GM21528 (cell line): ENCODE data around the gene DTNBP1.

ENCODE experiments used
- ATAC-seq: cut with Tn5 transposase; IDR thresholded peaks from one replicate; pipeline ENCODE4 v1.9.1; 2021; ENCODE audit warnings: mild to moderate bottlenecking, moderate library complexity; ENCODE audit not compliant: unreplicated experiment, low FRiP score

Gene DTNBP1

DNA sequence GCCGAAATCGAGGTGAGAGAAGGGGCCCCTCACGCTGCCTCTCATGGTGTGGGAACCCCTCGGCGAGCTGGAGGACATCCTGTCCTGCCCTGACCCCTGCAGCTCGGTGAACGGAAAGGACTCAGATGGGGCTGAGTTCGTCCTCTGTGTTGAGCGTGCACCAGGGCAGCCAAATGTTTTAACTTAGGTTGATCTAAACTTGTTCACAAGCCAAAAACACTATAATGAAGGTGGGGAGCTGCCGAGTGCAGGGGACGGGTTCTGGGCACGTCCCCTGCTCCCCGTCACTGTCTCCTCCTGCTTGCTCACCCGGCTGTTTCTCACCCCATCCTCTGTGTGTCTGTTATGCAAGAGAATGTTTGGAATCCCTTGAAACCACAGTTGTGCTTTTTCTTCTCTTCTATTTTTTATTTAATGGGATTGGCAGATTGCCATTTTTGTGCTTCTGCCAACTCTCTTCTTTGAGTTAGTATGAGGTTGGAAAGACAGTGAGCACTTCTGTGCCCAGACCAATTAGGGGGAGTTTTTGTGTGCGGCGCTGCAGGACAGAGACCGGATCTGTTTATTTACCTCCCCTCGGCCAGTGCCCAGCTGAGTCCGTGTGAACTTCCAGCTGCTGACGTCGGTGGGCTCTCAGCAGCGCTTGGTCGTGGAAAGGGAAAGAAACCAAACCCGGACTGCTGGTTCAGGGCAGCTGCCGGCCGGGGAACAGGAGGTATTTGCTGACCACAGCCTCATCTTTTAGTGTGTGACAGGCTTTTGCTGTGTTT lies 158.1 kb downstream of the DTNBP1 start:
- ATAC-seq = no peak

DNA sequence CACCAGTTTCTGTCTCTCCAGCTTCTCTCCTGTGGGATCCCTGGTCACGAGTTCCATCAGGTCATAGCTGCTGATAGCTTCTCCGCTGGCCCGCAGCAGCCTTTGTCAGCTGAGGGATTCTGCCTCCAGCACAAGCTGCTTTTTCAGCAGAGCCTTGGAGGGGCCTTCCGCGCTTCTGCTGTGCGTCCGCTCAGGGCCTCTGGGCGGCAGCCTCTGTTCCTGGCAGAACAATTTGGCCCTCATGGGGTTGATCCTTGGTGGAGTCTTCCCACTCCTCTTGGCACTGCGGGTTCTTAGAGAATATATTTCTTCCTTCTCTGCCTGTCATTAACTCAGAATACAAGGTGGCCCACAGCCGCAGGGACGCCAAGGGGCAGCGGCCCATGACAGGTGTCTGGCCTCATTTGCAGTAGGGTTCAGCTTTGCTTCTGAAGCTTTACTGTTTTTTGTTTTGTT lies 158.8 kb downstream of the DTNBP1 start:
- no peak for ATAC-seq

DNA sequence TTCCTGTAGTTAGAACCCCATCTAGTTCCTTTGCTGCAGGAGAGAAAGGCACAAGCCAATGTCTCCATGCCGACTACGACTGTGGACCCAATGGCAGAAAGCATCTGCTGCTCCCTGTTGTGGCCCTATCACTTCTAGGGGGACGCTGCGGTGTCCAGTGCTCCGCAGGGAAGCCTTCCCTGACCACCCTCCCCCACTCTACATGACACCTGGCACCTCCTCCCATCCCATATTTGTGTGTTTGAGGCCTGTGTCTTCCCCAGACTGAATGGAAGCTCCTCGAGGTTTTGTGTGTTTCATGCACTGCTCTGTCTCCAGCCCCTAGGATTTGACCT lies 159.5 kb downstream of the DTNBP1 start:
- no peak for ATAC-seq

DNA sequence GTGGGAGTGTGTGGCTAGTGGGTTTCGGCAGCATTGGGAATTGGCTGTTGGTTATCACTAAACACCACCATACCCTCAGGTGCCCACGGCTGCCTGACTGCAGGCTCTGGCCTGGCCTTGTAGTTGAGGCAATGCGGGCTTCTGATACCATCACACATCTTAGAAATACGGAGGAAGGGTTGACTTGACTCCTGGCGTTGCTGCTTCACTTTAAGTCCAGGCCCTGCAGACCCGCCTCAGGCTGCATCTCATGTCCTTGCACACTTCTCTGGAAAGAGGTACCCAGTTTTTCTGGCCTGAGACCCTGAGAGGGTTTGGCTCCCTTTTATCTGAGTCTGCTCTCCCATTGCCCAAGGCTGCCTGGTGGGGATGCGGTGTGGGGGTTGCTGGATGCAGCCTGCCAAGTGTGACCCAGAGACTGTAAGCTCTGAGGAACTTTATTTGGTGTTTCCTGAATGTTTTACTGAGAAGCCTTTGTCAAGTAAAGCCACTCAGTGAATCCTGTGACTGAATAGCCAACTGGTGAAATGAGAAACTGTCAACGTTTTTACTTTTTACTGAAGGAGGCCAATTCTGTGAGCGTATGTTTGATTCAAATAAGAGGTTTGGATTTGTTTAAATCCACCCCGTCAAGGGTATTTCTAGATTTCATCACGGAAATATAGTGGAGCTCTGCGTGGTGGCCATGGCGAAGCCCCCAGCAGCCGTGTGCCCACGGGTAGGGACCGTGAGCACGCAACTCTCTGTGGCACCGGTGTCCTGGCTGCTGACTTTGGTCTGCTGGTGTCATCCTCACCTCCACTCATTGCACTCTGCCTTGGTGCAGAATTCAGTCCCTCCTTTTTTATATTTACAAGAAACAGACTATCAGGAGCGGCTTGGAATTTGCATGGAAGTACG lies 160.1 kb downstream of the DTNBP1 start:
- no peak for ATAC-seq

DNA sequence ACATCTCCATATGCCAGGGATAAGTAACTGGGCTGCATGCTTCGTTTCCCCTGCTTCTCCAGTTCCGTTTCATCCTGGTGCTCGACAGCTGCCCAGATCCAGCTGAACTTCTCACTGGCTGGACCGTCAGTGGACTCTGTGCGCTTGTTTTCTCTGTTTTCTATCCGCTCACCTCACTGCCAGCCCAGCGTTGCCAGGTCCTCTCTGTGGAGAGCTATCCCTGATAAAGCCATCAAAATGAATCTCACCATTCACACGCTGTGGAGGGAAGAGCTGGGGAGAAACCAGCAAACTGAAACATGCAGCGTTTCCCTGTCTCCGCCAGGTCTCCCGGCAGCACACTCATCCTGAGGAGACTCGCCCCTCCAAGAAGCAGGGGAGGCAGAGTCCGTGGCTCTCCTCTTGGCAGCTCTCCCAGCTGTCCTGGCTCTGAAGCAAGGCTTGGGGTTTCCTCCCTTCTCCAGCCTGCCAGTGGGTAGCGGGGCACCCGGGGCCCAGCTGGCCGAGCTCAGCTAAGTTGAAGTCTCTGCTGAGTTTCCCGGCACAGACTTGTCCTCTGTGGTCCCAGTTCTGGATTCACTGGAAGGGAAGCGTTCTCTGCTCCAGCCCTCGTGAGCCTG lies 160.9 kb downstream of the DTNBP1 start:
- ATAC-seq = no peak

DNA sequence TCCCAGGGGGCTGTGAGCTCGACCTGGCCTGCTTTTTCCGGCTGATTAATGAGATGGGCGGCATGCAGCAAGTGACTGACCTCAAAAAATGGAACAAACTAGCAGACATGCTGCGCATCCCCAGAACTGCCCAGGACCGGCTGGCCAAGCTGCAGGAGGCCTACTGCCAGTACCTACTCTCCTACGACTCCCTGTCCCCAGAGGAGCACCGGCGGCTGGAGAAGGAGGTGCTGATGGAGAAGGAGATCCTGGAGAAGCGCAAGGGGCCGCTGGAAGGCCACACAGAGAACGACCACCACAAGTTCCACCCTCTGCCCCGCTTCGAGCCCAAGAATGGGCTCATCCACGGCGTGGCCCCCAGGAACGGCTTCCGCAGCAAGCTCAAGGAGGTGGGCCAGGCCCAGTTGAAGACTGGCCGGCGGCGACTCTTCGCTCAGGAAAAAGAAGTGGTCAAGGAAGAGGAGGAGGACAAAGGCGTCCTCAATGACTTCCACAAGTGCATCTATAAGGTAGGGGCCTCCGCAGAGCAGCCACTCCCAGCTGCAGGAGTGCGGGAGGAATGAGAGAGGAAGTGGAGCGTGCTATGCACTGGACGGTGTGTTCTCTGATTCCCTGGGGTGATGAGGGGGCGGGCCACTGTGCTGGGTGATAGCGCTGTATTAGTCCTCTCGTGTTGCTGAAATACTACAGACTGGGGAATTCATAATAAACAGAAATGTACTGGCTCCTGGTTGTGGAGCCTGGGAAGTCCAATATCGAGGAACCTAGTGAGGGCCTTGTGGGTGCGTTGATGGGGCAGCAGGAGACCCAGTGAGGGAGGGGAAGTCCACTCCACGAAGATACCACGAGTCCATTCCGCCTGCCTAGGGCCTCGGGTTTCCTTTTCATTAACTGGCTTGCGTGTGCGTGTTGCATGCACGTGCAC lies 161.7 kb downstream of the DTNBP1 start:
- ATAC-seq = no peak

DNA sequence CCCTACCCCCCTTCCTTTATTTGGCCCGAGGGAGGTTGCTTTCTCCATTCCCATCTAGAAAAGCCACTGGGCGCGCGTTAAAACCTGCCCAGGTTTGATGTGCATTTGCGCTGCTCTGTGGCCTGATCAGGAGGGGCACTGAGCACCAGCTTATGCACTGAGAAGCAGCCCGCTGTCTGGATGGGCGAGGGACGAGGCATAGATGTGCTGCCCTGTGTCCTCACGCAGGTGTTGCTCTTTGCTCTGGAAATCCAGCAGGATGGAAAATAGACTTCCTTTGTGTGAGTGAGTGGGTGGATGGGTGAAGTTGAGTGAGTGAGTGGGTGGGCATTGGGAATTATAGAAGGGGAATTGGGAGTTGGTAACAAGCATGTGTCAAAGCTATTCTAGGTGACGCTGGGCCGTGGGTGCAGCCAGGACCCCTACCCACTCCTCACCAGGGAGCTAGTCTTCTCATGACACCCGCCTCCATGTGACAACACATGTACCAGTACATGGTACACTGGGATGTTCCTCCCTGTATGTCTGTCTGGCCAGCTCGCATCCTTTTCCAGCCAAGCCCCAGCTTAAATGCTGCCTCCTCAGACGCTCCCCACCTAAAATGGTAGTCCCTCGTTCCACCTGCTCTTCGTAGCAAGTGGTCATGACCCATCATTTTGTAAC lies 162.6 kb downstream of the DTNBP1 start:
- ATAC-seq = no peak

DNA sequence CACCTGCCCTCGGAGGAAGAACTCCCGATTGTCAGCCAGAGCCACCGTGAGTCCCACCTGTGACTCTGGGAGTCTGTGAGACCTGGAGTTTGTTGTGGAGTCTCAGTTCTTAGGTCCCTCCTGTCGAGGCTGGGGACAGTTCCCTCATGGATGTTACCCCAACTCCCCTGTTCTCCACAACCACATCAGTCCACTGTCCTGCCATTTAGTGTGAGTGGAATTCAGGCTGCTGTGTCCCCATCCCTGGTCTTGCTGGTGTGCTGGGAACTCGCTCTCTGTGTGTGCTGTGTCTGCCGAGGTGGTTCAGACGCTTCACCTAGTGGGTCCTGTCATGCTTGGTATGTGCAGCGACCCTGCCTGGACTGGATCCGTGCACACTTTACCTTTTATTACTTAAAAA lies 163.2 kb downstream of the DTNBP1 start:
- no peak for ATAC-seq

DNA sequence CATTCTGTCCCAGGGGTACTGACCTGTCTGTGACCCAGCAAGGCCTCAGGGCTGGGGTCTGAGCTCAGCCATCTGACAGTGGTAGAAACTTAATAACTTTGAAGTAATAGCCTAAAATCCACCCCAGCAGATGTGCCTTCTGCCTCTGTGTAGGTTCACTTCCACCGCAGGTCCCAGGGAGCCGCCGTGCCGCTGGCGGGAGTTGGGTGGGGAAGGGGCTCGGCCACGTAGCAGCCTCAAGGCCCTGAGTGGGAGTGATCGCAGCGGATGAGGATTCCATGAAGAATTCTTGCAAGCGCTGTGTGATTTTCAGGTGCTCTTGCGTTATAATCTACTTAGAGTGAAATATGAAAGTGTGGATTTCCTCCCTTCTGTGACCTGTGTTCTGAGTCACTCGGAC lies 163.7 kb downstream of the DTNBP1 start:
- no peak for ATAC-seq

DNA sequence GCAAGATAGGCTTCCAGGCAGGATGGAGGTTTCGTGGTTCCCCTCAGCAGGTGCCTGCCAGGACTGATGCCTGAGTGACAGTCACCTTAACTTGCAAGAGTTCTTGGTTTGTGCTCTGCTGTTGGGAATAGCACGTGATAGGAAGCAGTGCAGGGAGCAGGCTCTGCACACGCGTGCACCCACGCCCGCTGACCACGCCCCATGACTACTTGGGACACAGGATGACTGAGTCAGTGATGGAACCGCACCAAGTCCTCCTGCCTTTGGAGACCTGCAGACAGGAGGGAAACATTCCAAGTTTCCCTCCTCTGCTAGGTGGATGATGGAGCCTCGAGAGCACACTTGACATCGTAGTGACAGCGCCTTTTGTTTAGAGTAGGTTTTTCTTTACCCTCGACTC lies 164.2 kb downstream of the DTNBP1 start:
- no peak for ATAC-seq

DNA sequence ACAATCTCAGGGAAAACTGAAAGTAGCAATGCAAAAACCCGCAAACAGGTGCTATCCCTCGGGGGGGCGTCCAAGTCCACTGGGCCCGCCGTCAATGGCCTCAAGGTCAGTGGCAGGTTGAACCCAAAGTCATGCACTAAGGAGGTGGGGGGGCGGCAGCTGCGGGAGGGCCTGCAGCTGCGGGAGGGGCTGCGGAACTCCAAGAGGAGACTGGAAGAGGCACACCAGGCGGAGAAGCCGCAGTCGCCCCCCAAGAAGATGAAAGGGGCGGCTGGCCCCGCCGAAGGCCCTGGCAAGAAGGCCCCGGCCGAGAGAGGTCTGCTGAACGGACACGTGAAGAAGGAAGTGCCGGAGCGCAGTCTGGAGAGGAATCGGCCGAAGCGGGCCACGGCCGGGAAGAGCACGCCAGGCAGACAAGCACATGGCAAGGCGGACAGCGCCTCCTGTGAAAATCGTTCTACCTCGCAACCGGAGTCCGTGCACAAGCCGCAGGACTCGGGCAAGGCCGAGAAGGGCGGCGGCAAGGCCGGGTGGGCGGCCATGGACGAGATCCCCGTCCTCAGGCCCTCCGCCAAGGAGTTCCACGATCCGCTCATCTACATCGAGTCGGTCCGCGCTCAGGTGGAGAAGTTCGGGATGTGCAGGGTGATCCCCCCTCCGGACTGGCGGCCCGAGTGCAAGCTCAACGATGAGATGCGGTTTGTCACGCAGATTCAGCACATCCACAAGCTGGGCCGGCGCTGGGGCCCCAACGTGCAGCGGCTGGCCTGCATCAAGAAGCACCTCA lies 166.3 kb downstream of the DTNBP1 start:
- ATAC-seq = no peak

DNA sequence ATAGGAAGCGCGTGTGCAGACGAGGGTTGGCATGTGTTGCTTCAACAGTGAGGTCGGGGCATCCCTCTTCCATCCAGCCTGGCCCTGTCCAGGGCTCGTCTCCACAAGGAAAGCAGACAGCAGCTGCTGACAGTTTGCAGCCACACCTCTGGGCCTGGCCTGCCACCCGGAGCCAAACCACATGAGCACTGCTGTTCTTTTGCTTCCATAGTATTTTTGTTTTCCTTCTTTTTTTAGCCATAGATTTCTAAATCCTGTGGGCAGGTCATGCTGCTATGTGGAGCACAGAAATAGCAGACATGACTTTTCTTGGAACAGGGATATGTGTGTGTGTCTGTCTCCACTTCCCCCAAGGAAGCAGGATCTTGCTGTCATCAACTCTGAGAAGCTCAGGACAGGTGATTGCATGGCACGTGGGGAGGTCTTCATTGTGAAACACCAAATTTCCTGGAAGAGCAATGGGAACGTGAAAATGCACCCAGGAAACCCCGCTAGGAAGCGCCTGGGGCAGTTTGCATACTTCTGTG lies 167.4 kb downstream of the DTNBP1 start:
- ATAC-seq = no peak

DNA sequence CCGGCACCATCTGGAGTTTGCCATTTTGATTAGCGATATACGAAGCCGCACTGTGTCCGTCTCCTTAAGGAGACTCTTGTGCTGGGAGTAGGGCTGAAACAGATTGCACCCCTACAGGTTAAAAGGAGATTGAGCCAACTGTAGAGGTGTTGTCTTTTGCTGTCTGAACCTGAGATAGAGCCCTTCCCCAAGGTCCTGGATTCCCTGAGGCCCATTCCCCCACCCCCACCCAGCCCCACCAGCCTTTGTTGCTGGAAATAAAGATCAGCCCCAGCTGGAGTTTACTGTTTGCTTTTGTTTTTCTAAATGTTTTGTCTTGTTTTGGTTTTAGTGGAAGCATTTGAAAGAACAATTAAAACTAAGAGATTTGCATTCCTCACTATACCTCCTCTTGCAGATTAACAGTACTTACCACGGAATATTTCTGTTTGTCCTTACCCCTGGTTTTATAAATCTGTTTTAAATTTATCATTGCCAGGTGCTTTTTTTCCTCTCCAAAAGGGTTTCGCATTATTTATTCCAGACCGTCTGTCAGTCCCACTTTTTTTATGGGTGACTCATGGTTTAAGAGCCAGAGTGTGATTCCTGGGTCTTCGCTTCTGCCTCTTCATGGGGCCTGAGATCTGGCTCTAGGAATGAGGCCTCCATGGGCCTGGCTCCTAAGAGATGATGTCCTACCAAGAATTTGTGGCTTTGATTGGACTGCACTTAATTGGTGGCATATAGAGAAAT lies 169.2 kb downstream of the DTNBP1 start:
- ATAC-seq = no peak

DNA sequence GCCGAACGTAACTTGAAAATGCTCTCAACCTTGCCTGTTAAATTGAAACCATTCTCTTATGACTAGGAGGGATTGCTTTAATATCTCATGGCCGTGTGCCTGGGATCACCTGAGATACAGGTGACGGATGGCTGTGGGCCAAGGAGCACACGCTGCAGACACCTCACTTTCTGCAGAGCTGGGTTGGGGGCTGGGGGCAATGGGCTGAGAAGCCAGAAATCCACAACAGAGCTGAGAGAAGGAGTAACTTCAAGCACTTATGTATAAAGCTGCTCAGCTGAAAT lies 170.9 kb downstream of the DTNBP1 start:
- ATAC-seq = no peak

DNA sequence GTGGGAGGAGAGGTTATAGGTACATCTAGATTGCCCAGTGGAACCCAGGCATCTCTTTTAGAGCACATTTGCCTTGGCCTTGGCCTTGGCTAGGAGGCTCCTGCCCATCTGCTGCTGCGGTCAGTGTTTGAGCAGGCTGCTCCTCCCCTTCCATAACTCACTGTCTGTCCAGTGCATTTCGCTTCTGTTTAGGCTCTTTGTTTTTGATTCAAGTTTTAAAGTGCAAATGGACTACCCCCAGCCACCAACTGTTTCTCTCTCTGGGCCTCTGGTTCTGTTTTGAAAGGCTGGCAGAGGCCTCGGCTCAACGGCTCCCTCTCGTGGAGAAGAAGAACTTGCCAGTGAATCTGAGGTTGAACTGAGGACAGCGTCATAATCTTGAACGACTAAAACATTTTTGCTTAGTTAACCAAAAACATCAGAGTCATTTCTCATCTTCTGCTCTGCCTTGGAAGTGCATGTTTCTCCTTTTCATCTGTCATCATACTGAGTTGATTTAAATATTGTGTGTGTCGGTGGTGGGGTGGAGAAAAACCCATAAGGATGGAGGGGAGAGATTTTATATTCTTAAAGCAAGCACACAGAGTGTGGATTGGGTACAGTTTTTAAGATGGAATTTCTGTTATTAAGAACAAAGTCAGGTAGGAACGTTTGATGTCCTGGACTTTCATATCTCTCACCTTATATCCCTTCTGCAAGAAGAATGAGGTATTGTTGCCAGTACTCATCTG lies 171.4 kb downstream of the DTNBP1 start:
- ATAC-seq = no peak

DNA sequence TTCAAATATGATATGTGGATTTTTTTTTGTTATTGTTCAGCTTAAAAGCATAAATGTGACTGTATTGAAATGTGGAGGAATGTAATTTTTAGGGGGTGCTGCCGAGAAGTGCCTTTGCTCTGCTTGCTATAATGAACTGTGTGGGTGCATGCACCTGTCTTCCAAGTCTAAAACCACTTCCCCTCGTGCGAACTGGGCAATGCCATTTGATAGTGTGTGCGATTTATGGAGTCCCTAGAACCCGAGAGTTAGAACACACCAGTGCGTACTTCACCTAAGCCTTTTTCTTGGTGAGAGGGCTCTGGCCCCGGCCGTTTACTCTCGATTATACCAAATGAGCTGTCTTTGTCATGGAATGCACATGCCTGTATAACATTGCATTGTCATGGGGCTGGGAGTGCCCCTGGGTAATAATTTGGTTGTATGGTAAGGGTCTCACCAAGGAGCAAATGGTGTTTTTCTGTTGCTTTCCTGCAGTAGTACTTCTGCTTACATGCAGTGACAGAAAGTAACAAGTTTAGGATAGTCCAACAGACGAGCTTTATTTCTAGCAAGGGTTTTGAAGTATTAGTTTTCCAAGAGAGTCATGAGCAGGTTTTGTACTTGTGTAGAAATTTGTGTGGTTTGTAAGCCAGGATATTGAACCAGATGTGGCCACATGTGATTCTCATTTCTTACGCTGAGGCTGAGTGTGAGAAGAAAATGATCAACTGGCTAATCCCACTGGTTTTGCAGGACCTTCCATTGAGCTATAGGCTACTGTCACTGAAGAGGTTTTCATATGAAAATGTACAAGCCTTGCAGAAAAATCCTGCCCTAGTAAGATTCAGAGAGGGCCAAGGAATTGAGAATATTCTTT lies 172.4 kb downstream of the DTNBP1 start:
- ATAC-seq = no peak
